SK-N-SH treated with all-trans-retinoic acid at 6 μM for 48 hours (cell line): ENCODE measurements around the gene SCN8A.

Experiments used
- ATAC-seq: fragments of 200-7000 bp; cut with Tn5 transposase; 3 replicates; pipeline ENCODE4 v1.9.1; 2020; ENCODE audit warnings: mild to moderate bottlenecking, moderate library complexity
- ARNTL ChIP-seq: fragments of 450-650 bp; formaldehyde crosslinking; IDR thresholded peaks from 2 replicates; pipeline ENCODE4 v1.5.0; 2020; ENCODE audit warnings: low read depth, mild to moderate bottlenecking, moderate library complexity, borderline replicate concordance
- BACH2 ChIP-seq: fragments of 250-450 bp; sonication (Bioruptor Pico); IDR thresholded peaks from 2 replicates; pipeline ENCODE4 v1.9.0; 2021; ENCODE audit warnings: mild to moderate bottlenecking, borderline replicate concordance
- CREB5 ChIP-seq: fragments of 250-450 bp; sonication (Bioruptor Pico); IDR thresholded peaks from 2 replicates; pipeline ENCODE4 v1.5.1; 2020; ENCODE audit warnings: low read depth, mild to moderate bottlenecking, moderate library complexity
- CSDC2 ChIP-seq: fragments of 250-450 bp; sonication (Bioruptor Pico); IDR thresholded peaks from 2 replicates; pipeline ENCODE4 v1.5.0; 2020; ENCODE audit warnings: mild to moderate bottlenecking, moderate library complexity
- CSRNP3 ChIP-seq: fragments of 250-450 bp; sonication (Bioruptor Pico); IDR thresholded peaks from 2 replicates; pipeline ENCODE4 v1.5.1; 2021; ENCODE audit warnings: mild to moderate bottlenecking, moderate library complexity
- ESRRG ChIP-seq: fragments of 250-450 bp; sonication (Bioruptor Pico); IDR thresholded peaks from 2 replicates; pipeline ENCODE4 v1.6.1; 2021; ENCODE audit warnings: mild to moderate bottlenecking
- GLIS3 ChIP-seq: fragments of 250-450 bp; sonication (Bioruptor Pico); IDR thresholded peaks from 2 replicates; pipeline ENCODE4 v1.5.0; 2020; ENCODE audit warnings: mild to moderate bottlenecking, moderate library complexity
- ISL1 ChIP-seq: fragments of 250-450 bp; sonication (Bioruptor Pico); IDR thresholded peaks from 2 replicates; pipeline ENCODE4 v2.1.2; 2022; ENCODE audit warnings: mild to moderate bottlenecking, moderate library complexity
- OSR1 ChIP-seq: fragments of 250-450 bp; sonication (Bioruptor Pico); IDR thresholded peaks from 2 replicates; pipeline ENCODE4 v1.8.0; 2022; ENCODE audit warnings: moderate library complexity, mild to moderate bottlenecking, inconsistent platforms
- PATZ1 ChIP-seq: fragments of 250-450 bp; sonication (Bioruptor Pico); IDR thresholded peaks from 2 replicates; pipeline ENCODE4 v1.8.0; 2020; ENCODE audit warnings: mild to moderate bottlenecking, moderate library complexity, borderline replicate concordance
- POU6F1 ChIP-seq: fragments of 250-450 bp; sonication (Bioruptor Pico); IDR thresholded peaks from 2 replicates; pipeline ENCODE4 v1.8.0; 2021; ENCODE audit warnings: low read depth, mild to moderate bottlenecking, moderate library complexity, borderline replicate concordance
- PPARA ChIP-seq: fragments of 250-450 bp; sonication (Bioruptor Pico); IDR thresholded peaks from 2 replicates; pipeline ENCODE4 v1.5.0; 2020; ENCODE audit warnings: mild to moderate bottlenecking, borderline replicate concordance
- RARB ChIP-seq: fragments of 250-450 bp; sonication (Bioruptor Pico); IDR thresholded peaks from 2 replicates; pipeline ENCODE4 v1.8.0; 2021; ENCODE audit warnings: mild to moderate bottlenecking, moderate library complexity
- SNAI2 ChIP-seq: fragments of 250-450 bp; sonication (Bioruptor Pico); IDR thresholded peaks from 2 replicates; pipeline ENCODE4 v1.5.0; 2020; ENCODE audit warnings: mild to moderate bottlenecking, moderate library complexity
- TCF4 ChIP-seq: fragments of 250-450 bp; sonication (Bioruptor Pico); IDR thresholded peaks from 2 replicates; pipeline ENCODE4 v1.8.0; 2021; ENCODE audit warnings: mild to moderate bottlenecking, moderate library complexity, borderline replicate concordance
- TOX ChIP-seq: fragments of 250-450 bp; sonication (Bioruptor Pico); IDR thresholded peaks from 2 replicates; pipeline ENCODE4 v1.8.0; 2021; ENCODE audit warnings: mild to moderate bottlenecking, moderate library complexity, borderline replicate concordance
- TSHZ2 ChIP-seq: fragments of 250-450 bp; sonication (Bioruptor Pico); IDR thresholded peaks from 2 replicates; pipeline ENCODE4 v1.5.0; 2020; ENCODE audit warnings: mild to moderate bottlenecking, moderate library complexity
- ZC3H10 ChIP-seq: fragments of 250-450 bp; sonication (Bioruptor Pico); IDR thresholded peaks from 2 replicates; pipeline ENCODE4 v1.5.1; 2021; ENCODE audit warnings: mild to moderate bottlenecking, moderate library complexity
- ZFP3 ChIP-seq: fragments of 250-450 bp; sonication (Bioruptor Pico); IDR thresholded peaks from 2 replicates; pipeline ENCODE4 v1.5.0; 2020; ENCODE audit warnings: mild to moderate bottlenecking, moderate library complexity
- ZFP30 ChIP-seq: fragments of 450-650 bp; formaldehyde crosslinking; IDR thresholded peaks from 2 replicates; pipeline ENCODE4 v1.5.0; 2022; ENCODE audit warnings: mild to moderate bottlenecking, moderate library complexity
- ZNF565 ChIP-seq: fragments of 450-650 bp; formaldehyde crosslinking; conservative IDR thresholded peaks from 2 replicates; pipeline ENCODE4 v1.5.0; 2020; ENCODE audit warnings: low read depth, mild to moderate bottlenecking, moderate library complexity
- ZNF70 ChIP-seq: fragments of 450-650 bp; formaldehyde crosslinking; IDR thresholded peaks from 2 replicates; pipeline ENCODE4 v1.5.0; 2020; ENCODE audit warnings: mild to moderate bottlenecking, moderate library complexity
- ZNF8 ChIP-seq: fragments of 450-650 bp; formaldehyde crosslinking; IDR thresholded peaks from 2 replicates; pipeline ENCODE4 v1.5.0; 2020; ENCODE audit warnings: mild to moderate bottlenecking, moderate library complexity

The SCN8A gene

GRCh38 chr12:51759695-51760094 lies 168.7 kb downstream of the SCN8A start:
- no peak for ATAC-seq
- TF ChIP-seq ZC3H10: no peak
- no peak for TF ChIP-seq ZNF565 (CRISPR knock-in tag)
- TF ChIP-seq RARB (CRISPR knock-in tag): no peak
- no peak for TF ChIP-seq CSDC2 (CRISPR knock-in tag)
- TF ChIP-seq ZFP3 (CRISPR knock-in tag): no peak
- TF ChIP-seq ARNTL: no peak
- no peak for TF ChIP-seq SNAI2
- TF ChIP-seq POU6F1 (CRISPR knock-in tag): no peak

GRCh38 chr12:51760231-51760630 lies 169.2 kb downstream of the SCN8A start:
- TF ChIP-seq CSDC2 (CRISPR knock-in tag) (no peak), ISL1 (CRISPR knock-in tag) (no peak), PATZ1 (no peak), ZNF8 (CRISPR knock-in tag) (no peak), PPARA (no peak), TSHZ2 (CRISPR knock-in tag) (no peak), RARB (CRISPR knock-in tag) (no peak), ARNTL (no peak), ZNF565 (CRISPR knock-in tag) (no peak), OSR1 (CRISPR knock-in tag) (no peak), CSRNP3 (CRISPR knock-in tag) (no peak), BACH2 (CRISPR knock-in tag) (no peak), ZC3H10 (no peak), ESRRG (CRISPR knock-in tag) (no peak), TCF4 (CRISPR knock-in tag) (no peak), ZNF70 (CRISPR knock-in tag) (no peak), ZFP30 (no peak), SNAI2 (no peak), TOX (CRISPR knock-in tag) (no peak)
- ATAC-seq: no peak

- no peak for ATAC-seq
- TF ChIP-seq CREB5: no peak
- TF ChIP-seq ZNF8 (CRISPR knock-in tag): no peak
- no peak for TF ChIP-seq POU6F1 (CRISPR knock-in tag)
- TF ChIP-seq PPARA: no peak
- no peak for TF ChIP-seq ISL1 (CRISPR knock-in tag)
- no peak for TF ChIP-seq TSHZ2 (CRISPR knock-in tag)
- no peak for TF ChIP-seq BACH2 (CRISPR knock-in tag)
- no peak for TF ChIP-seq ARNTL
- no peak for TF ChIP-seq RARB (CRISPR knock-in tag)
- no peak for TF ChIP-seq GLIS3
- no peak for TF ChIP-seq ZFP30
- TF ChIP-seq TCF4 (CRISPR knock-in tag): no peak
- no peak for TF ChIP-seq ZNF565 (CRISPR knock-in tag)
- TF ChIP-seq CSDC2 (CRISPR knock-in tag): no peak
- TF ChIP-seq ZNF70 (CRISPR knock-in tag): no peak
Observed at GRCh38 chr12:51763743-51764142, 172.7 kb downstream of the SCN8A start.
